ENCODE data around the gene HMOX2.

Gene HMOX2, protein sequence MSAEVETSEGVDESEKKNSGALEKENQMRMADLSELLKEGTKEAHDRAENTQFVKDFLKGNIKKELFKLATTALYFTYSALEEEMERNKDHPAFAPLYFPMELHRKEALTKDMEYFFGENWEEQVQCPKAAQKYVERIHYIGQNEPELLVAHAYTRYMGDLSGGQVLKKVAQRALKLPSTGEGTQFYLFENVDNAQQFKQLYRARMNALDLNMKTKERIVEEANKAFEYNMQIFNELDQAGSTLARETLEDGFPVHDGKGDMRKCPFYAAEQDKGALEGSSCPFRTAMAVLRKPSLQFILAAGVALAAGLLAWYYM

DNA sequence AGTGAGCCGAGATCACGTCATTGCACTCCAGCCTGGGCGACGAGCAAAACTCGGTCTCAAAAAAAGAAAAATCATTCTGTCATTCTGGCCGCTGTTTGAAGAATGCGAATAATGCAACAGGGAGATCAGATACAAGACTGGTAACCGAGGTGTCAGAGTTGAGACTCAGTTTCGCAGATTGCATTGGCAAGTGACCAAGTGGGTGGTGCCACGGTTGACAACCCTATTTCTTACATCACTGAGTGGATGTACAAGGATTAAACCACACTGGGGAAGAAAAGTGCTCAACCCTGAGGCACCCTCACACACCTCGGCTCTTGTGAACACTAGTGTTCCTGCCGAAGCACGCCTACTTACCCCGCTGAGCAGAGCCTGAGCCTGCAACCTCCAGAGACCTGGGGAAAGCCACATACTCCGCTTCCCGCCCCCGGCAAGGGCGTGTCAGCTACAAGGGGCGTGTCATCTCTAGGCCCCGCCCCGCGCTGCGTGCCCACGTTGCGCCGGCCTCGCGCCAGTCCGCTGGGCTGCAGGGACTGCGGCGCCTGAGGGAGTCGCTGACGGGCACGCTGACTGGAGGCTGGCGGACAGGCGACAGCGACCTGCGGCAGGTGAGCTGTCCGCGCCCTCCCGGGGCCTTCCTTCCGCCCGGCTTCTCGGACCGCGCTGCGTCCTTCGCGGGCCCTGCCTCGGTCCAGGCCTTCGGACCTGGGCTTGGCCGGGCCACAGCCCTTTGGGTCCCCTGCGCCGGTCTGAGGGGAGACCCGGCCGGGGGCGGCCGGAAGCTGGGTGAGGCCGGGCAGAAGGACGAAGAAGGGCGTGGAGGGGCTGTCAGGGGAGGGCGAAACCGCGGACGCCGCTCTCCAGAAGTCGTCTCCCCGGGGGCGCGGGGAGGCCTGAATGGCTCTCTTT, at the start of gene HMOX2:
TSS of gene HMOX2 (plus strand) at position 519 of the 909 bp plus-strand sequence. CDS start 29,127 bp downstream, outside the sequence.
- peak; percentile 89 to 98 (median 96) for DNase-seq
- intact Hi-C loops (cut with DNase I) = loop anchor here (10.0 kb wide), 1 partner anchor 51 kb away; the partner anchor contains the start of gene DNAJA3

DNA sequence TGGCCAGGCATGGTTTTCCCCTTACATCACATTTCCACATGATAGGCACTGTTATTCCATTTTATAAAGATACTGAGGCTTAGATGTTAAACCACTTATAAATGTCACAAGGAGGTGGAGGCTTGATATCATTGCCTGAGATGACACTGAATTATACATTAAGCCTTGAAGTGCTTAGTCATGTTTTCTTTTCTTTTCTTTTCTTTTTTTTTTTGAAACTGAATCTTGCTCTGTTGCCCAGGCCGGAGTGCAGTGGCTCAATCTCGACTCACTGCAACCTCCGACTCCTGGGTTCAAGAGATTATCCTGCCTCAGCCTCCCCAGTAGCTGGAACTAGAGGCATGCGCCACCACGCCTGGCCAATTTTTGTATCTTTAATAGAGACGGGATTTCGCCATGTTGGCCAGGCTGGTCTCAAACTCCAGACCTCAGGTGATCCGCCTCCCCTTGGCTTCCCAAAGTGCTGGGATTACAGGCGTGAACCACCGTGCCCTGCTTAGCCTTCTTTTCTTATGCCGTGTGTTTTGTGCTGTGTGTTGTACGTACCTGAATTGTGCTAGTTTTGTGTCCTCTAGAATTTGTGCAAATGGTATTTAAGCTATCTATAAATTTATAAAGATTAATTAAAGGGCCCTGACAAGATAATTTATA, 49.4 kb upstream of the HMOX2 start:
- intact Hi-C loops (cut with DNase I) = loop anchor here (10.0 kb wide), 1 partner anchor 48 kb away; the partner anchor contains the start of genes HMOX2 and NMRAL1
- no peak for DNase-seq

DNA sequence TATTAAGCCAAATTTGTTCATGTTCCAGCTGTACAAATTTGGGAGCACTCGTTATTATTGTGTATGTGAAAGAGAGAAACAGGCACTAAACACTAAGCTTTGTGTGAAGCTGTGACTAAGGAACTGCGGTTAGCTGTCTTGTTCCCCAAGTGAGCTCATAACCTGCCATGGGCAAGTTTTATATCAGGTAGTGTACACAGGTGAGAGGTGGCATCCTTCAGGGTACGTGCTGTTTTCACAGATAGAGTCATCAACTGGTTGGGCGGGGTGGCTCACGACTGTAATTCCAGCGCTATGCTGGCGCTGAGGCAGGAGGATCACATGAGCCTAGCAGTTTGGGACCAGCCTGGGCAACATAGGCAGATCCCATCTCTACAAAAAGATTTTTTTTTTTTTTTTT, 47.7 kb upstream of the HMOX2 start:
- DNase-seq = no peak
- intact Hi-C loops (cut with DNase I) = loop anchor here (10.0 kb wide), 1 partner anchor 46 kb away; the partner anchor contains the start of genes HMOX2 and NMRAL1

DNA sequence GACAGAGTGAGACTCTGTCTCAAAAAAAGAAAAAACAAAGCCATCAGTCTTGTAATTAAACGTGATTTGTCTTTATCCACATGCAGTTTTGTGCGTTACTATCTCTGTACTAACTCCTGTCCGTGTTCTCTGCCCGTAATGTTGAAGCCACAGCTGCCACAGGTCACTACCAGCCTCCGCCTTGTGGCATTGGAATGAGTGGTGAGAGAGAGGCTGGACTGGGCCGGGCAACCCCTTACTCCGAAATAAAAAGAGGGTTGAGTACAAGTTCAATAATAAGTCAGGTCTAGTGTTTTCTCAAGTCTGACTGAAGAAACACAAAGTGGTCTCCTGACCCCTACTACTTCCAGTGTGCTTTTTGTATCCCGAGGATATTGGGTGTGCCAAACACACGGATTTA, 45.2 kb upstream of the HMOX2 start:
- intact Hi-C loops (cut with DNase I) = no loop called here
- DNase-seq = no peak

DNA sequence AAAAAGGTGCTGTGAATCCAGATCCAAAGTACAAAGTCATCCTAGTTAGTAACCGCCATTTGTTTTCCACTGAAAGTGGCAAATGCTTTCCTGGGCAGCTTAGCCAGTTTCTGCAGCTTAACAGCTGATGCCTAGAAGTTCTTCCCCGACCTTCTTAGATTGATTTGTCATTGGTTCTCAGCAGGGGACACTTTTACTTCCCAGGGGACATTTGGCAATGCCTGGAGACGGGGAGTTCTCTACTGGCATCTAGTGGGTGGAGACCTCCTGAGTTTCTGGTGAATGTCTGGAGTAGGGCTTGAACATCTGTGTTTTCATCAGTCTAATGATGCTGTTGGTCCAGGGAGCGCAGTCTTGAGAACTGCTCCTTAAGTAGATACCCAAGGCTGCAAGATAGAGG, 43.0 kb upstream of the HMOX2 start:
- intact Hi-C loops (cut with DNase I) = no loop called here
- no peak for DNase-seq

DNA sequence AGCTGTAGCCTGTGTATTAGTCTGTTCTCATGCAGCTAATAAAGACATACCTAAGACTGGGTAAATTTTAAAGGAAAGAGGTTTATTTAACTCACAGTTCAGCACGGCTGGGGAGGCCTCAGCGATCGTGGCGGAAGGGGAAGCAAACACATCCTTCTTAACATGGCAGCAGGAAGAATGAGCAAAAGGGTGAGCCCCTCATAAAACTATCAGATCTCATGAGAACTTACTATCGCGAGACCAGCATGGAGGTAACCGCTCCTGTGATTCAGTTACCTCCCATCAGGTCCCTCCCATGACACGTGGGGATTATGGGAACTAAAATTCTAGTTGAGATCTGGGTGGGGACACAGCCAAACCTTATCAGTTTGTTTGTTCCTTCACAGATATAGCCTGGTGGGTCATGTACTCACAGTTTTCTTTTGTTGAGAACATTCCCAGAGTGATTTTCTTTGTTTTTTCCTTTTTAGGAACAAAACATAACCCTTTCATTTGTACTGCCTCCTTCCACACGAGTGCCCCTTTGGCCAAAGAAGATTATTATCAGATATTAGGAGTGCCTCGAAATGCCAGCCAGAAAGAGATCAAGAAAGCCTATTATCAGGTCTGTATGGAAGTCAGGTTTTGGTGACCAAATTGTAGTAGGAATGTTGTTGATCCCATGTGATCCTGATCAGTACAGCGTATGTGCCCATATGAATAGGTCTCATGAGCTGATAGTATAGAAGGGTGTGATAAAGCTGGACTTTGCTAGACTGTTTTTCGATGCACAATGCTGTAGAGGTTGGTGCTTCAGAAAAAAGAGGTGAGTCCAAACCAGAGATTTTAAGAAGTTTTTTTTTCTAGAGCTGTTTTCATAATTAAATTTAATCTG, 42.0 kb upstream of the HMOX2 start:
- intact Hi-C loops (cut with DNase I) = no loop called here
- no peak for DNase-seq

DNA sequence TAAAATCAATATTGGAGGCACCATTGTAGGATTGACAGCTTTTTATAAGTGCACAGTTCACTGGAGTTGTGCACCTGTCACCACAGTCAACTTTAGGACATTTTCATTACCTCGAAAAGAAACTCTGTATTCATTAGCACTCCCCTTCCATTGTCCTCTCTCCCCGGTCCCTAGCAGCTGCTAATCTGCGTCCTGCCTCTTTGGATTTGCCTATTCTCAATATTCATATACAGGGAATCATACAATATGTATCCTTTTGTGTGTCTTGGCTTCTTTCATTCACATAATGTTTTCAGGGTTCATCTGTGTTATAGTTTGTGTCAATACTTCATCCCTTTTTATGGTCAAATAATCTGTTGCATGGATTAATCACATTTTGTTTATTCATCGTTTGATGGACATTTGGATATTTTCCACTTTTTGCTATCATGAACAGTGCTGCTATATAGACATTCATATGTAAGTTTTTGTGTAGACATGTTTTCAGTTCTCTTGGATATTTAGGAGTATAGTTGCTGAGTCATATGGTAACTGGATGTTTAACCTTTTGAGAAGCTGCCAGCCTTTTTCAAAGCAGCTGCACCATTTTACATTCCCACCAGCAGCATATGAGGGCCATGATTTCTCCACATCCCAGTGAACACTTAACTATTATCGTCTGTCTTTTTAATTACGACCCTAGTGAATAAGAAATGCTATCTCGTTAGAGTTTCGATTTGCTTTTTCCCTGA, 40.7 kb upstream of the HMOX2 start:
- intact Hi-C loops (cut with DNase I) = no loop called here
- no peak for DNase-seq

DNA sequence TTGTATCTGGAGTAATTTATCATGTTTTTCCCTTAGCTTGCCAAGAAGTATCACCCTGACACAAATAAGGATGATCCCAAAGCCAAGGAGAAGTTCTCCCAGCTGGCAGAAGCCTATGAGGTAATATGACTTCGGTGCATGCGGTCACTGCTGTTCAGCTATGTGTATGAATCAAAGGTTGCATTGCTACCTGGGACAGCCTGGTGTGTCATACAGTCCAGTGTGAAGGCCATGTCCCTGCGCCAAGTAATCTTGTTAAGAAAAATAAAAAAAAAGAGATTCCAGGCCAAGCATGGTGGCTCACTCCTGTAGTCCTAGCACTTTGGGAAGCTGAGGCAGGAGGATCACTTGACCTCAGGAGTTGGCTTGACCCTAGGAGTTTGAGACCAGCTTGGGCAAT, 38.8 kb upstream of the HMOX2 start:
- no peak for DNase-seq
- intact Hi-C loops (cut with DNase I) = no loop called here

DNA sequence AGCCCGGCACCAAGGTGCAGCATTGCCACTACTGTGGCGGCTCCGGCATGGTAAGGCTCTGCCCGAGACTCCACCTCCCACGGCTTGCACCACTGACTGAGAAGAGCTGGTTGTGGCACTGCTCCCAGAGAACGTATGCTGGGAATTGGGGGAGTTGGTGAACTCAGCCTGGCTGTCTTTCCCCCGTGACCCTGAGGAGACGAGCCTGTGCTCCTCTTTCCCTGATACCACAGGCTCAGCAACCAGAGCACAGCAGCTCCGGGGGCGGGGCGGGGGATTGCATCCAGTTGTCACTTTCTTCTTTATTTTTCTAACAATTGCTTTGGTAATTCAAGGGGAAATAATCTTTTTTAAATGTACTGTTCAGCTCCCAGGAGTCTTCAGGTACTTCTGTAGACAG, 33.8 kb upstream of the HMOX2 start:
- intact Hi-C loops (cut with DNase I) = no loop called here
- peak in 24 of 42 donors; percentile 10 to 55 (median 30) for DNase-seq

DNA sequence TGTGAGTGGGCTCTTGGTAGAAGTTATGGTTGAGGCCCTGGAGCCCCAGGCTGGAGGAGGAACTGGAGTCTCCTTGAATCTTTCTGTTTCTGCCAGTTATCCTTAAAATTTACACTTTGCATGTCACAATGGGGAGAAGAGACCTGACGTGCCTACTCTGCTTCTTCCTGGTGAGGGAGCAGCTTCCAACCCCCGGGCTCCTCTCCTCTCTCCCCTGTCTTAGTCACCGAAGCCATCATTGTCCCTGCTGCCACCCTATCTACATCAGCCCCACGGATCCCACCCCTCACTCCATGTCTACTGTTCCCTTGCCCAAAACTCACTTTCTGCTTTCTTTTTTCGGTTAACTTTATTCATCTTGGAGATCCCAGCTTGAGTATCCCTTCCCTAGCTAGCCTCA, 32.9 kb upstream of the HMOX2 start:
- DNase-seq = peak in 34 of 42 donors; percentile 22 to 86 (median 49)
- intact Hi-C loops (cut with DNase I) = no loop called here

DNA sequence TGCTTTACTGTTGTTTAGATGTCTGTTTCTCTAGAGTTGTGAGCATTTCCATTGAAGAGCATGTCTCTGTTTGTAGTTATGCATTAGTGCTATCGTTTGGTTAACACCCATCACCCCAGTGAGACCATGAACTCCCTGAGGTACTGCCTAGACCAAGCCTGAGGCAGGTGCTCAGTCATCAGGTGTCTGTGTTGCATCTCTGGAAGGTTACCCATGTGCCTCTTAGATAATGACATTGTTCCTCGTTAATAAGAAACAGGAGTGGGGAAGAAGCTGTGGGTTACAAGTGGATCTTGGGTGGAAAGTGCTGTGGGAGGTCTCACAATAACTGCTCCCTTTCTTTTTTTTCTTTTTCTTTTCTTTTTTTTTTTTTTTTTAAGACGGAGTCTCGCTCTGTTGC, 32.2 kb upstream of the HMOX2 start:
- DNase-seq = peak in 22 of 42 donors; percentile 14 to 76 (median 34)
- intact Hi-C loops (cut with DNase I) = no loop called here

DNA sequence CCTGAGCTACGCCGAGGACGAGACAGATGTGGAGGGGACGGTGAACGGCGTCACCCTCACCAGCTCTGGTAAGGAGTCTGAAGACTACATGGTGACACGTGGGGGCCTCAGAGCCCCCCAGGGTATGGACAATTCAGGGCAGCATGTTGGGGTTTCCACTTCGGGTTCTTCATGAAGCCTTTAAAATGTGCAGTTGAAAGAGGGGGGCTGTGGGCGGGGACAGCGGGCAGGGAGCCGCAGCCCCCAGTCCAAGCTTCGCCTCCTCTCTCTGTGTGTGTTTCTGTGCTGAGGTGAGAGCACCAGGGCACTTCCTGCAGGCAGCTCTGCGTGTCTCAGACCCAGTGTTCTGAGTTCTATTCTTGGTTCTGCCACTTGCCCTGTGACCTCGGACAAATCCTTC, 25.8 kb upstream of the HMOX2 start:
- intact Hi-C loops (cut with DNase I) = no loop called here
- DNase-seq = no peak

DNA sequence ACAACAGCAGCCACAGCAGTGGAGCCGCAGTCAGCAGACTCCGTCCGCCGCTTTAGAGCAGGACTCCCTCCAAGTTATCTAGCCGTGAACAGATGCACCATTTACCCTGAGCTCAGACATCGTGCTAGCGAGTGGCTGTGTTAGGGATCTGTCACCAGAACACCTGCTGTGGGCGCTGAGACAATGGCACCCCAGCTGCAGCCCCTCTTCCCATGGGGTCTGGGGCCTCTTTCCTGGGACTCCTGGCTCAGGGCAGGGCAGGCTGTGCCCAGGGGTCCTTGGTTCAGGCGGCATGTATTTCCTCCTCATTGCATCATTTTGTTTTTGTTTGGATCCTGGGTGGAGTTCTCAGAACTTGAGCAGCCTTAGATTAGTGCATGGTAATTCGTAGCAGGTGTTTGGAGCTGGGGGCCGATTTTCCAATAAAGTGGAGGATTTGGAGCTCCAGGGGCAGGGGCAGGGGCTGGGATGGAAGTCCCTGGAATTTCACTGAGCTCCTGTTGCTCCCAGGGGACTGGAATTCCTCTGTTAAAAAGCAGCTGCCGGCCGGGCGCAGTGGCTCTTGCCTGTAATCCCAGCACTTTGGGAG, 25.2 kb upstream of the HMOX2 start:
- DNase-seq = no peak
- intact Hi-C loops (cut with DNase I) = no loop called here

DNA sequence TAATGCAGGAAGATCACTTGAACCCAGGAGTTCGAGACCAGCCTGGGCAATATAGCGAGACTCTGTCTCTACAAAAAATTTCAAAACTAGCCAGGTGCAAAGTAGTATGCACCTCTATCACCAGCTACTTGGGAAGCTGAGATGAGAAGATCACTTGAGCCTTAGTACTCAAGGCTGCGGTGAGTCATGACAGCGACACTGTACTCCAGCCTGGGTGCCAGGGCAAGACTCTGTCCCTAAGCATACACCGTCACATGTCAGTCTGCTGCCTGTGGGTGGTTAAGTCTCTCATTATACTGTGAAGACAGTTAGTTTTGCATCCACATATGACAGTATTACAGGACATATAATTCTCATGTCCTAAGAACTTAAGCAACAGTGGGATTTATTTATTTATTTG, 23.5 kb upstream of the HMOX2 start:
- intact Hi-C loops (cut with DNase I) = no loop called here
- DNase-seq = peak in 1 of 42 donors; percentile 38

DNA sequence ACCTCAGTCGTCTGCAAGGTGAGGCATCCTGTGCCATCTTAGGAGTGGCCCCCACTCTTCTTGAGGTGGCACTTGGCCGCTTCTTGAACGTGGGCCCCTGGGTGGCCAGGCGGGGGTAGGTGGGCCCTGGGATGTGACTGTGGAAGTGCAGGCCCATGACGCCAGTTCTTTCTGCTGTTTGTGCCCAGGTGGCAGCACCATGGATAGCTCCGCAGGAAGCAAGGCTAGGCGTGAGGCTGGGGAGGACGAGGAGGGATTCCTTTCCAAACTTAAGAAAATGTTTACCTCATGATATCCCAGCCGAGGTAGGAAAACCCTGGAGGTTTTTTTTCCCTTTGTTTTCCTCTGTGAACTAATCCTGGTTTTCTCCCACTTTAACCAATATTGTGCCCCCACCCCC, 21.6 kb upstream of the HMOX2 start:
- intact Hi-C loops (cut with DNase I) = no loop called here
- DNase-seq = no peak

DNA sequence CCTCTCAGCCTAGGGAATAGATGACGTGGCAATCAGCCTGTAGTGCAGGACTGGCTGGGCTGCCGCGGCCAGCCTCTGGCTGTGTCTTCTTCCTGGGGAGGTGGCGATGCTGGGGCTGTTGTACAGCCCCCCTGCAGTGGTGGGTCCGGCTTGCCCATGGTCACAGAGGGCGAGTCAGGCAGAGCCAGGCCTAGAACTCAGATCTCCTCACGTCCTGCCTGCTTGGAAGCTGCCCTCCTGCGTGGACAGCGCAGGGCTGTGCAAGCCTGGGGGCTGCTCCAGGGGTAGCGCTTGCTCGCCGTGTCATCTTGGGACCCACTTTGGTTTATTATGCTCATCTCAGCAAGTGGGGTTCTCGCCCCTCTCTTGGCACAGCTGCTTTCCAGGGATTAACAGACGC, 21.1 kb upstream of the HMOX2 start:
- intact Hi-C loops (cut with DNase I) = no loop called here
- no peak for DNase-seq

DNA sequence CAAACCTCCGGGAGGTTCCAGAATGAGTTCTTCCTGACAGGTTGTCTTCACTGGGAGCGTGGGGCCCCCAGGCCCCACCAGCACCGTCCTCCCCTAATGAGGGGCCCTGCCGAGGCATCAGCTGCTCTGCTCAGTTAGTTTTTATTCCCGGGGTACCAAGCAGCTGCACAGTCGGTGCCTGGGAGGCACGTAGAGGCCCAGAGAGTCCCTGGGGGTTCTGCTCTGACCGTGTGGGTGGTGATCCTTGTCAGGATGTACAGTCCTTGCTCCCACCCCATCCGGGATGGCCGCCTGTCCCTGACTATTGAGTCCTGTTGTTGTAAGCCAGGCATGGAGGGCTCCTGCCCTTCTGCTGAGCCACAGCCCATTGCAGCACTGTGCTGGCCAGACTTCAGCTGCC, 20.2 kb upstream of the HMOX2 start:
- intact Hi-C loops (cut with DNase I) = no loop called here
- DNase-seq = no peak

DNA sequence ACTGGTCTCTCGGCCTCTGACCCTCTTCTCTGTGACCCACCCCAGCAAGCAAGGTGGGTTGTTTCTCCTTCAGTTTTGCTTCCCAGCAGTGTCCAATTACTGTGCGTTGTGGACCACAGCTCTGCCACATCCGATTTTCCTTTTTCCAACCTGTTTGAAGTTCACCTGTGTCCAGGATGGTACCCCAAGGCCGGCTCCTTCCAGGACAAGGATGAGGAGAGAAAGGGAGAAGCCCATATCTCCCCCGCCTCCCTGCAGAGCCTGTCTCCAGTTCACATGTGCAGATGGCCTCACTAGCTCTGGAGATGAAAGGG, 15.3 kb upstream of the HMOX2 start:
- peak in 7 of 42 donors; percentile 21 to 53 (median 28) for DNase-seq
- intact Hi-C loops (cut with DNase I) = no loop called here

Measured in head of caudate nucleus (tissue), 42 donors.